ENCODE results near the gene NCKAP1. TPM values are rescaled to one million over a fixed set of nuclear protein-coding genes. Genes with fewer than 3 reads are reported as not detected.
"Not testable (repeated sequence)": the region's sequence is repeated elsewhere in the genome, so short reads cannot be mapped to it uniquely, and the experiment has no call there.

Gene NCKAP1
- total RNA-seq, 1 donor from 2014 or later: 174 TPM

GRCh38 chr2:183035954-183036669, 2.1 kb downstream of the NCKAP1 start:
- DNase-seq (ENCODE audit: low spot score): no peak

DNA sequence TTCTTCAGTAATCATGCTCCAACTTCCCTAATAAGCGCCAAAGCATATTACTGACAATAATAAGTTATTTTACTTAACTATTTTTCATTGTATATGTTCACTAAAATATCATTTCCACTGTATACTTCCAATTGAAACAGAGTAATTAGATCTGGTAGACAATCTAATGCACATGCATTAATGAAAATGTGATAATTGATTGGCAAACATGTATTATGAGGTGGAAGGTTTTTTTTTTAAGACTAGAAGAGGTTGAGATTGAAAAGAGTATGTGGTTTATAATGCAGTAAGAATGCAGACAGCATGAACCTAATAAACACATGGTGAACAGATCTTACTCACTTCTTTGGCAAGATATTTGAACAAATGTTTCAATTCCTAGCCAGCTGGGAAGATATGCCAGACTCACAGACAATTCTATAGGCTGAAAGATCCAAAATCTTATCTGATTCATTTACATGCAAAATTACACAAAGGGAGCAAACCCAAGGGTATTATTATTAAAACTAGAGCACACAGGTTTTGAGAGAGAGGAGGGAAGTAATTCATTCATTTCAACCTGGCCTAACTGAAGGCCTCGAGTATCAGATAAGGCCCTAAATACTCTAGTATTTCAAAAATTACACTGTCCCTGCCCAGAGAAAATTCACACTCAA, 2.8 kb downstream of the NCKAP1 start:
- DNase-seq (ENCODE audit: low spot score): no peak

DNA sequence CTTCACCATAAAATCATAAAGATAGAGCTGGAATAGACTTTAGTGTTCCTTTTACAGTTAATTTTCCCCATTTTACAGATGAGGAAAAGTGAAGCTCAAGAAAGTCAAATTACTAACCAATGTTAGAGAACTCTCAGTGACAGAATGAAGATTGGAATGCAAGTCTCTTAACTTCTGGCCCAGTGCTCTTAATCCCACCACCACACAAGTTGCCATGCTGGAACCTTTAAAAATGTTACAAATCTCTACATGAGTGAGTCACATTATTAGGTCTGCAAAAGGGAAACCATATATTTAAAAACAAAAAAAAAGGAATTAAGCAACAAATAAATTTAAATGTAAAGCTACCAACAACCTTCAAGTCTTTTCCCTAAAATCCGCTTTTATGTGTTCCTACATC, 3.5 kb downstream of the NCKAP1 start:
- no peak for DNase-seq (ENCODE audit: low spot score)

- no peak for DNase-seq (ENCODE audit: low spot score)
Observed at GRCh38 chr2:183033951-183034350, 4.3 kb downstream of the NCKAP1 start.

- no peak for DNase-seq (ENCODE audit: low spot score)
Observed at GRCh38 chr2:183031911-183032794, 6.1 kb downstream of the NCKAP1 start.

GRCh38 chr2:183029219-183029618, 9.0 kb downstream of the NCKAP1 start:
- DNase-seq (ENCODE audit: low spot score): no peak

DNA sequence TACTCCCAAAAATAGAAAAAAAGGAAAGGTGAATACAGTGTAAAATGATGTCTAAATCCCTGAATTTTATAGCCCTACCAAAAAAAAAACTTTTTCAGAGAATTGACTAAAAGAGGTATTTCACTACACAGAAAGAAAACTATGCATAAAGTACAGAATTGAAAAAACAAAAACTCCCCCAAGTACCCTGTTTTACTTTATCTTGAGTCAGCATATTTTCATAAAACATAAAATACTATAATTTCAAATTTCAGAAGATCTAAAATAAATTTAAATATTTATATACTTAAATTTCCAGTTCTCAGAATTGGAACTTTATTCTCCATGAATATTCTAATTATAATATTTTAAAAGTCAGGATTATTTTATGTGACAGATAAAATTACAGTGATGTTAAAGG, 10.1 kb downstream of the NCKAP1 start:
- DNase-seq (ENCODE audit: low spot score): no peak

DNA sequence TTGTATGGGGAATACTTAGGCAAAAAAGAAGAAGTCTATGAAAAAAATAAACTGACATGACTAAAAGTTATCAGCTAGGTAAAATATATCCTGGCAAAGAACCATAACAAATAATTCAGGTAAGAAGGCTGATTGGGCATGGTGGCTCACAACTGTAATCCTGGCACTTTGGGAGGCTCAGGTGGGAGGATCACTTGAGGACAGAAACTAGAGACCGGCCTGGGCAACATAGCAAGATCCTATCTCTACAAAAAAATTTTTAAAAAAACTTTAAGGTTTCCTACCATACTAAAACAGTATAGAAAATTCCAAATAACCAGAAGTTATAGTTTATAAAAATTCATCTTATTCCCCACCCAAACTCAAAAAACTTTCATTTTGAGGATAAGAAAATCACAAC, 10.8 kb downstream of the NCKAP1 start:
- DNase-seq (ENCODE audit: low spot score): no peak

DNA sequence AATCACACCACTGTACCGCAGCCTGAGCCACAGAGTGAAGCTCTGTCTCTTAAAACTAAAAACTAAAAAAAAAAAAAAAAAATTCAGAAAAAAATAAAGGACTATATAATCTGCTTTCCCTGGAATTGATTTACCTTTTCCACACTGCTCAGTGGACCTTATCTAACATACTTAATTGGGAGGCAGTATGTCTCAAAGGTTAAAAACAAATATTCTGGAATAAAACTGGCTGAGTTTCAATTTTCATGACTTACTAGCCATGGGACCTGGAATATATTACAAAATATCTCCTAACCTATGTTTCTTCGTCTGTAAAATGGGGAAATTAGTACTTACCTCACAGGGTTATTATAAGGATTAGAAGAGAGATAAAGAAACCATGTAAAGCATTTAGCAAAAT, 11.8 kb downstream of the NCKAP1 start:
- no peak for DNase-seq (ENCODE audit: low spot score)

DNA sequence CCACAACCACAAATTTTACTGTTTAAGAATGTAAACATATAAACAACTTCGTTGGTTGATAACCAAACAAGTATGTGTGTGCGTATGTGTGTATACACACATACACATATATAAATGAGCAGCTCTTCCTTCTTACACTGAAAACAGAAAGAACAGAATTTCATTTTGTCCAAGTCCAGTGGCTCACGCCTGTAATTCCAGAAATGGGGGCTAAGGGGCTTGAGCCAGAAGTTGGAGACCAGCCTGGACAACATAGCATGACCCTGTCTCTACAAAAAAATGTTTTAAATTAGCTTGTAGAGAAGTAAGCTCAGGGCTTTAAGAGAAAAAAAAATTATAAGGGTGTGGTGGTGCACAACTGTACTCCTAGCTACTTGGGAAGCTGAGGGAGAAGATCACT, 12.3 kb downstream of the NCKAP1 start:
- no peak for DNase-seq (ENCODE audit: low spot score)

DNA sequence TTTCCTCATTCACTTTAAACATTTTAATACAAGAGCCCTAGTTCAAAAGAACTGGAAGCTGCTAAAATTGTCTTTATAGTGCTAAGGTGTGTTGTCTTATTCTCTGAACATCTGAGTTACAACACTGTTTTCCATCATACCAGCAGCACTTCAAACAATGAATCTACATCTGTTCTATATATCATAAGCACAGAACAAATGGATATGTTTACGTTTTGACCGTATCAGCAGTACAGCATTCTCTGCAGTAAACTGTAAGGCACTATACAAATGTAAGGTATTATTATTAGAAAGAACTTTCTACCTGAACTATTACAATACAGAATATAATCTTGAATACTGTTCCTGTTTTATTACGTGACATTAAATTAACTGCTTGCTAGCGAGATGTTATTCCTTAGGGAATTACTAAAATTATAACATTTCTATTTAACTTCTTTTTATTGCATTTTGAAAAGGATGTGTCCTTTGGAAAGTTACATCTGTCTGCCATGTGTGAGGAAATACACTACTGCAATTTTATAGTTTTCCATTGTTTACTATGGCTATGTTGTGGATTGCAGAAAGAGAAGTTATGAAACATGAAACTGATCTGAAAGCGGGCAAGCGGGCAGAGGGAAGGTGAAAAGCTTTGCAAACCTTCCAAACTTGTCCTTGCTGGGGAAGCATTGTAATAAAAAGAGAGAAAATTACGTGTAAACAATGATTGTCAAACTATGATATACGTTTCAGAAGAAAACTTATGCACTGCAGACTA, 13.7 kb downstream of the NCKAP1 start:
- no peak for DNase-seq (ENCODE audit: low spot score)

GRCh38 chr2:183022711-183023110, 15.5 kb downstream of the NCKAP1 start:
- no peak for DNase-seq (ENCODE audit: low spot score)

- DNase-seq (ENCODE audit: low spot score): no peak
Observed at GRCh38 chr2:183021613-183022012, 16.6 kb downstream of the NCKAP1 start.

DNA sequence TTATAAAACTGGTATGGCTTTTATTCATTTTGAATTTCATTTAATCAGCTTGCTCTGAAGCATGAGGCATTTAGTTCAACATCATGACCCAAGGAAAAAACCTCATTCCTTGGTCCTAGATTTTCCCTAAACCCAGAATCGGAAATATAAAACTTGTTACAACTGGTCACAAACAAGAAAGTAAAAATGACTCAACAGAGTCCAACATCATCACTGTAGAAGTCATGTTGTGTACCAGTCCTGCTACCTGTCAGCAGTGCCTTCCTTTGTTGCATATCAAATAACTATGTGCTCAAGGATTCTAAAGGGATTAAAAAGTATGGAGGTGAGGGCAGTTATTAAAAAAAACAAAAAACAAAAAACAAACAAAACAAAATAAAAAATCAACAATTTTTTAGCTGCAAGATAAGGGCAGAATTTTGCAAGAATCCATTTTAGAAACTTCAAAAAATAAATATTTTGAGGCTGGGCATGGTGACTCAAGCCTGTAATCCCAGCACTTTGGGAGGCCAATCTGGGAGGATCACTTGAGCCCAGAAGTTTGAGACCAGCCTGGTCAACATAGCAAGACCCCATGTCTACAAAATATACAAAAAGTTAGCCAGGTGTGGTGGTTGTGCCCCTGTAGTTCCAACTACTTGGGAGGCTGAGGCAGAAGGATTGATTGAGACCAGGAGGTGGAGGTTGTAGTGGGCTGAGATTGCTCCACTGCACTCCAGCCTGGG, 18.4 kb downstream of the NCKAP1 start:
- no peak for DNase-seq (ENCODE audit: low spot score)

DNA sequence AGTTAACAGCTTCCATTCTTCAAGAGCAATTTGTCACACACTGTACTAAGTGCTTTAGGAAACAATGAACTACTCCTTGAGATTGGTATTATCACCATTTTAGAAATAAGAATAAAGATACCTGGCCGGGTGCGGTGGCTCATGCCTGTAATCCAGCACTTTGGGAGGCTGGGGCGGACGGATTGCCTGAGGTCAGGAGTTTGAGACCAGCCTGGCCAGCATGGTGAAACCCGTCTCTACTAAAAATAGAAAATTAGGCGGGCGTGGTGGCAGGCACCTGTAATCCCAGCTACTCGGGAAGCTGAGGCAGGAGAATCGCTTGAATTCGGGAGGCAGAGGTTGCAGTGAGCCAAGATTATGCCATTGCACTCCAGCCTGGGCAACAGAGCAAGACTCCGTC, 20.4 kb downstream of the NCKAP1 start:
- DNase-seq (ENCODE audit: low spot score): not testable (repeated sequence)

DNA sequence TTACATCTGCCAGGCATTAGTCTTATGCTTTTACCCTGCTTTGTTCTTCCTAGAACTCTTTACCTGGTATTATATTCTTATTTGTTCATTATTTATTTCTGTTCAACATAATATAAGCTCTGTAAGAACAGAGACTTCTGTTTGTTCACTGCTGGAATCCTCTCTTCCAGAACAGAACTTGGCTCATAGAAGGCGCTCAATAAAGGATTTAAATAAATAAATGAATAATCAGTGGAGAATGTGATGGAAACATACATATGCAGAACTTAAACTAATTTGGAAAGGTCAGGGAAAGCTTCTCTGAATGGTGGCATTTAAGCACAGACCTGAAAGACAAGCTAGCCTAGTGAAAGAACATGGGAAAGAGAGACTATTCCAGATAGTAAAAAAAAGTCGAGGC, 24.3 kb downstream of the NCKAP1 start:
- DNase-seq (ENCODE audit: low spot score): no peak

GRCh38 chr2:183011743-183012142, 26.5 kb downstream of the NCKAP1 start:
- no peak for DNase-seq (ENCODE audit: low spot score)

DNA sequence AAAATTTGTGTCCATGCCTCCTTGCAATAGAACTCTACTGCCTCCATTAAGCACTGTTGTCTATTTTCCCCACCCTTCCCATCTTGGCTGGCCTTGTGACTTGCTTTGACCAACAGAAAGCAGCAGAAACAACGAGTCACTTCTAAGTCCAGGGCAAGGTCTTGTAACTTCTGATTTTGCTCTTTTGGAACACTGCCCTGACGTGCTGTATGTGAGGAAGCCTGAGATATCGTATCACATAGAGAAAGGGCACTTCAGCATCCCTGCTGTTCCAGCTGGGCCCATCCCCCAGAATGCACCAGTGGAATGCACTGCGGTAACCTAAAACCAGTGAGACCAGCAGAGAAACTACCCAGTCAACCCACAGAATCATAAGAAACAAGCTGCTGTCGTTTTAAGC, 28.1 kb downstream of the NCKAP1 start:
- no peak for DNase-seq (ENCODE audit: low spot score)

- no peak for DNase-seq (ENCODE audit: low spot score)
Observed at GRCh38 chr2:183009249-183009899, 28.9 kb downstream of the NCKAP1 start.

DNA sequence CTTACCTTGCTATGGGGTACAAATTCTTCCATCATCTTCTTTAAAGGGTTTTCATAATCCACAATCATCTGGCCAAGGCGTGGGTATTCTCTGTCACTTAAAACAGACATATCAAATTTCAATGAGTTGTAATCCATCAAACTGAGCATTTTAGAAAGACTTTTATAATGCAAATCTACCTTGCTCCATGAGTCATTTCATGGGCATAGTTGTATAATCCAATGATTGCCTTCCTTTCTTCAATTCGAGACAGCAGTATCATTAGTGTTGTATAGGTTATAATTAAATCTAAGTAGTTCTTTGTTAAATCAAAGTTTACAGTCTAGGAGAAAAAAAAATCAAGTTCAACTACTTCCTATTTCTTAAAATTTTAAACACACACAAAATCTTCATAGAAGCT, 36.3 kb downstream of the NCKAP1 start:
- no peak for DNase-seq (ENCODE audit: low spot score)

GRCh38 chr2:183000846-183001245, 37.4 kb downstream of the NCKAP1 start:
- no peak for DNase-seq (ENCODE audit: low spot score)

Measured in ureter (tissue), 1 donor.